CD4-positive, alpha-beta T cell treated with Interleukin-4 for 1 hour (primary cell): ENCODE measurements around the gene IKZF1.
A peak's percentile ranks its signal among the peaks of the same experiment; 100 is the strongest.

Source experiments
- DNase-seq, 2 donors: peaks; one replicate each; pipeline ENCODE4 v3.0.0-alpha.2; 2020 to 2022

IKZF1 gene

GRCh38 chr7:50335230-50335794 is 30.8 kb downstream of the IKZF1 start:
- DNase-seq = peak in 1 of 2 donors; percentile 4

- DNase-seq = peak; percentile 82 to 85
These were observed 31.6 kb downstream of the IKZF1 start for GRCh38 chr7:50335795-50336754.

GRCh38 chr7:50336894-50337703 is 32.6 kb downstream of the IKZF1 start:
- DNase-seq = peak; percentile 67 to 75

- peak in 1 of 2 donors; percentile 22 for DNase-seq
These were observed 35.0 kb downstream of the IKZF1 start for GRCh38 chr7:50339472-50339871.

GRCh38 chr7:50339990-50340500 is 35.5 kb downstream of the IKZF1 start:
- DNase-seq = peak; percentile 87 to 91

- peak in 1 of 2 donors; percentile 78 for DNase-seq
These were observed 37.2 kb downstream of the IKZF1 start for GRCh38 chr7:50341724-50342123.

GRCh38 chr7:50342616-50343114 is 38.1 kb downstream of the IKZF1 start:
- peak; percentile 68 to 82 for DNase-seq

- DNase-seq = peak; percentile 19 to 68
These were observed 42.3 kb downstream of the IKZF1 start for GRCh38 chr7:50346545-50347497.

GRCh38 chr7:50347693-50348092 is 43.2 kb downstream of the IKZF1 start:
- peak; percentile 57 to 85 for DNase-seq

GRCh38 chr7:50348469-50349162 is 44.1 kb downstream of the IKZF1 start:
- peak in 1 of 2 donors; percentile 11 for DNase-seq

- DNase-seq = no peak
These were observed 44.9 kb downstream of the IKZF1 start for GRCh38 chr7:50349399-50349798.

GRCh38 chr7:50349963-50350944 is 45.7 kb downstream of the IKZF1 start:
- DNase-seq = peak; percentile 60 to 70

- DNase-seq = peak; percentile 66 to 81
These were observed 46.8 kb downstream of the IKZF1 start for GRCh38 chr7:50351267-50351666.

- peak in 1 of 2 donors; percentile 93 for DNase-seq
These were observed 47.8 kb downstream of the IKZF1 start for GRCh38 chr7:50352282-50352681.

- DNase-seq = no peak
These were observed 48.2 kb downstream of the IKZF1 start for GRCh38 chr7:50352751-50353150.

- peak in 1 of 2 donors; percentile 28 for DNase-seq
These were observed 48.7 kb downstream of the IKZF1 start for GRCh38 chr7:50353201-50353600.

- peak in 1 of 2 donors; percentile 12 for DNase-seq
These were observed 49.5 kb downstream of the IKZF1 start for GRCh38 chr7:50353894-50354595.

GRCh38 chr7:50355817-50356178 is 51.3 kb downstream of the IKZF1 start:
- no peak for DNase-seq
